Measurements from ENCODE around the gene CD5L. TPM values are rescaled to one million over a fixed set of nuclear protein-coding genes. Genes with fewer than 3 reads are reported as not detected.

Gene CD5L
- total and polyA plus RNA-seq, 8 donors, result 0.17 to 0.23 TPM; not detected in 6

DNA sequence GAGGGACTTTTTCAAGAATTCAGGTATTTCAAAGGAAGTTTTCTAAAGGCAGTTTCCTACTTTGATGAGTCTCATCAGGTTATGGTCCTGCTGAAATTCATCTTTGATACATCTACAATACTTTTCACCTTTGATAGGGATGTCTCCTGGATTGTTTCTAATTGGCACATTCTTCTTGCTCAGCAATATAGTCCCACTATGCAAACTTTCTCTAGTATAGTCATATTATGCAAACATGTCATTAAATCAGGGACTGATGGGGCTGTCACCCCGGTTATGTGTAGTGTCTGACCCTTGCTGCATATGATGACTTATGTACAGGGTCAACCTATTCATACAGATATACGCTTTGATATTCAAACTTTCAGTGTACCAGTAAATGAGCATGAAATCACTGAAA, 21.3 kb downstream of the CD5L start:
- TF ChIP-seq, protein P1, sequence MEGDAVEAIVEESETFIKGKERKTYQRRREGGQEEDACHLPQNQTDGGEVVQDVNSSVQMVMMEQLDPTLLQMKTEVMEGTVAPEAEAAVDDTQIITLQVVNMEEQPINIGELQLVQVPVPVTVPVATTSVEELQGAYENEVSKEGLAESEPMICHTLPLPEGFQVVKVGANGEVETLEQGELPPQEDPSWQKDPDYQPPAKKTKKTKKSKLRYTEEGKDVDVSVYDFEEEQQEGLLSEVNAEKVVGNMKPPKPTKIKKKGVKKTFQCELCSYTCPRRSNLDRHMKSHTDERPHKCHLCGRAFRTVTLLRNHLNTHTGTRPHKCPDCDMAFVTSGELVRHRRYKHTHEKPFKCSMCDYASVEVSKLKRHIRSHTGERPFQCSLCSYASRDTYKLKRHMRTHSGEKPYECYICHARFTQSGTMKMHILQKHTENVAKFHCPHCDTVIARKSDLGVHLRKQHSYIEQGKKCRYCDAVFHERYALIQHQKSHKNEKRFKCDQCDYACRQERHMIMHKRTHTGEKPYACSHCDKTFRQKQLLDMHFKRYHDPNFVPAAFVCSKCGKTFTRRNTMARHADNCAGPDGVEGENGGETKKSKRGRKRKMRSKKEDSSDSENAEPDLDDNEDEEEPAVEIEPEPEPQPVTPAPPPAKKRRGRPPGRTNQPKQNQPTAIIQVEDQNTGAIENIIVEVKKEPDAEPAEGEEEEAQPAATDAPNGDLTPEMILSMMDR (IDR thresholded peaks at IDR 0.05), result no peak
- Histone ChIP-seq H3K9me3 (no peaks in the 10 kb centered on the region), H3K4me3 (no peak overlapping the region), H3K36me3 (no peaks in the 10 kb centered on the region), H3K4me1 (no peaks in the 10 kb centered on the region), H3K27me3 (no peaks in the 10 kb centered on the region), H3K27ac (no peak overlapping the region)
- ATAC-seq (no peak), DNase-seq (no peak), FAIRE-seq (no peak)
- 43 to 66% methylated on average over 2 of the region's 2 CpGs for WGBS, 2 donors
- intact Hi-C loops (cut with DNase I), result no loop called here

DNA sequence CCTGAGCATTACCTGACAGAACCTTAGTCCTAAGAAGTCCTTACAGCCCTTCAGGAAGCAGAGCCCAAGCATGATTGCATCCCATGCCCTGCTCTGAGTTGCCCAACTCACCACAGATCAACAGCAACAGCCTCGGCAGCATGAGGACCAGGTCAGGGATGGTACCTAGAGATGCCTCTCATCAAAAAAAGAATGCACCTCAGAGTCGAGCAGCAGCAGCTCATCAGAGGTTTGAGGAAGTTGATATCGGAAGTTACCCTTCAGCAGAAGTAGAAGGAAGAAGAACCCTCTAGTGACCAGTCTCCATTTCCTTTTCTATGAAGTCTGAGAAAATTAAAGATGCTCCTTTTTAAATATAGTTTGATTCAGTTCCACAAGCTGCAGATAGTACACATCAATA, 21.7 kb downstream of the CD5L start, which contains the start of gene FCRL1:
FCRL1 (minus strand) TSS at position 225 of the 400 bp plus-strand sequence; CDS start at position 142, 83 bp downstream.
- Histone ChIP-seq H3K9me3 (no peaks in the 10 kb centered on the region), H3K27ac (no peak within 1 kb of the TSS), H3K36me3 (no peaks in the 10 kb centered on the region), H3K4me3 (no peak within 1 kb of the TSS), H3K27me3 (no peaks in the 10 kb centered on the region), H3K4me1 (no peaks in the 10 kb centered on the region)
- intact Hi-C loops (cut with DNase I), result no loop called here
- FAIRE-seq, result no peak
- DNase-seq, result no peak
- TF ChIP-seq, protein P1 (IDR thresholded peaks at IDR 0.05), result no peak
- ATAC-seq, result no peak
- WGBS, 2 donors, result 45 to 54% methylated on average over 3 of the region's 3 CpGs

DNA sequence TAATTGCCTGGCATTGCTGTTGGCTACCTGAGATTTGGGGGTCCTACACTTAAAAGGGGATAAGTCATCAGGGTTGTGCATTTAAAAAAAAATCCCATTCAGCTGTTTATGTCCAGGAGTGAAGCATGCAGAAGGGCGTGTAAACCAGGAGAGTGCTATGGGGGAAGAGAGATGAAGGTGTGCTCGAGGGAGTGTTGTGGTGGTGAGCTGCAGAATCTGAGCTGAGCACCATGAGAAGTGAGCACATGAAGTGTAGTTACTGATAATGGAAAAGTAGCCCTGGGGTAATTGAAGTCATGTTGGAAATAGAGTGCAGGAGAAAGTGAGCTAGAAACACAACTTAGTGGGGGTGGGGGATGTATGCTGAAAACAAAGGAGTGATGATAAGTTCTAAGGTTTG, 22.4 kb downstream of the CD5L start:
- Histone ChIP-seq H3K4me1 (no peaks in the 10 kb centered on the region), H3K36me3 (no peaks in the 10 kb centered on the region), H3K27me3 (no peaks in the 10 kb centered on the region), H3K27ac (no peak overlapping the region), H3K4me3 (no peak overlapping the region), H3K9me3 (no peaks in the 10 kb centered on the region)
- DNase-seq, result no peak
- ATAC-seq, result no peak
- intact Hi-C loops (cut with DNase I), result no loop called here
- FAIRE-seq, result no peak
- 44 to 60% methylated on average over 2 of the region's 2 CpGs for WGBS, 2 donors
- TF ChIP-seq, protein P1 (IDR thresholded peaks at IDR 0.05), result no peak

DNA sequence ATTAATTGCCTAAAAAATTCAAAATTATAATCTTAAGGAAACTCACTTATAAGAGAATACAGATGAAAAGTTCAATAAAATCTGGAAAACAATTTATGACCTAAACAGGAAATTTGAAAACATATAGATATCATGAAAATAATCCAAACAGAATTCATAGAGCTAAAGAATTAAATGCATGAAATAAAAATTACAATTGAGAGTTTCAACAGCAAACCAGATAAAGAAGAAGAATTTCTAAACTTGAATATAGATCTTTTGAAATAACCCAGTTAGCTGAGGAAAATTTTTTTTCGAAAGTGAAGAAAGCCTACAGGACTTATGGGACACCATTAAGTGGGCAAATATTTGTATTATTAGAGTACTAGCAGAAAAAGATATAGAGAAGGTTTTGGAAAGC, 28.3 kb downstream of the CD5L start:
- H3K4me1 ChIP-seq, result no peaks in the 10 kb centered on the region
- no peaks in the 10 kb centered on the region for H3K27me3 ChIP-seq
- TF ChIP-seq, protein P1 (IDR thresholded peaks at IDR 0.05), result no peak
- no peak for ATAC-seq
- no peaks in the 10 kb centered on the region for H3K36me3 ChIP-seq
- no peak for FAIRE-seq
- 35 to 53% methylated on average over 1 of the region's 1 CpG for WGBS, 2 donors
- no peak for DNase-seq
- intact Hi-C loops (cut with DNase I), result no loop called here
- H3K9me3 ChIP-seq, result no peaks in the 10 kb centered on the region
- no peak overlapping the region for H3K4me3 ChIP-seq
- no peak overlapping the region for H3K27ac ChIP-seq

DNA sequence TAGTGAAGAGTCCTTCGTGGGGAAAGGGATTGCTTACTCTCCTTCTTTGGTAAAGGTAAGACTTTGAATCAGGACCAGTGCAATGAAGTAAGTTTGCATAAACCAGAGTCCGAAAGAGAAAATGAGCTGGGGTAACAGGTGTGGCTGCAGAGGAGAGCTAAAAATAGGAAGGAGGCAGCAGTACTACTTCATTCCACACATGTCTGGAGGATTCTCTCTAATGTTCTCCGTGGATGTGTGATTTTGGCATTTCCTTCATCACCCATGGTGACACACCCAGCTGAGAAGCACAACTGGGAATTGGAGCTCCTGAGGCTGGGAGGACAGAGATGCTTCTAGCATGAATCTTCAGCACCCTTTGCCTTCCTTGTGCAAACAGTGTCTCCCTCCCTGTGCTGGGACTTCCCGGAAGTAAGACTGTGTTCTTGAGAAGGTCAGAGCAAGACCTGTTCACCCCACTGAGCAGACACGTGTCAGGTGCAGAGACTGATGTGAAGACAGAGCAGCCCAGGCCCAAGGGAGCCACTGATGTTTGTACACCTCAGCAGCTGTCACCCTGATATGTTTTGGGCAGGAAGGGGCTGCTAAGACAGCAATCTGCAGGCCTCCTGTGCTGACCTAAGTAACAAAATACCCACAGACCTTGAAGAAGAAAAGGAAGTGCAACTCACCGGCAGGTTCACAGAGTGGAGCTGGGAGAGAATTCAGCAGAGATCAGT, 35.0 kb downstream of the CD5L start:
- H3K4me3 ChIP-seq, result no peak overlapping the region
- WGBS, 2 donors, result 36 to 56% methylated on average over 6 of the region's 6 CpGs
- H3K4me1 ChIP-seq, result no peaks in the 10 kb centered on the region
- no peak overlapping the region for H3K27ac ChIP-seq
- no peaks in the 10 kb centered on the region for H3K36me3 ChIP-seq
- FAIRE-seq, result no peak
- no peak for ATAC-seq
- TF ChIP-seq, protein P1 (IDR thresholded peaks at IDR 0.05), result no peak
- intact Hi-C loops (cut with DNase I), result no loop called here
- H3K27me3 ChIP-seq, result no peaks in the 10 kb centered on the region
- no peaks in the 10 kb centered on the region for H3K9me3 ChIP-seq
- DNase-seq, result no peak

Measured in pancreas (tissue), 10 donors.